ENCODE data around the gene DLGAP1.

Gene DLGAP1

GRCh38 chr18:3863593-3863992 lies 591.5 kb downstream of the DLGAP1 start:
- no peak overlapping the region for H3K4me3 Mint-ChIP-seq
- H3K27me3 Mint-ChIP-seq (ENCODE audit: low read depth) = no peaks in the 10 kb centered on the region
- no peaks in the 10 kb centered on the region for H3K4me1 Mint-ChIP-seq (ENCODE audit: low read depth)
- DNase-seq (ENCODE audit: low spot score) = no peak
- no peak overlapping the region for H3K27ac Mint-ChIP-seq
- no peaks in the 10 kb centered on the region for H3K9me3 Mint-ChIP-seq
- H3K36me3 Mint-ChIP-seq (ENCODE audit: low read depth) = no peaks in the 10 kb centered on the region

GRCh38 chr18:3863006-3863405 lies 592.1 kb downstream of the DLGAP1 start:
- Mint-ChIP-seq H3K27me3 (ENCODE audit: low read depth) (no peaks in the 10 kb centered on the region), H3K27ac (no peak overlapping the region), H3K36me3 (ENCODE audit: low read depth) (no peaks in the 10 kb centered on the region), H3K4me3 (no peak overlapping the region), H3K9me3 (no peaks in the 10 kb centered on the region), H3K4me1 (ENCODE audit: low read depth) (no peaks in the 10 kb centered on the region)
- DNase-seq (ENCODE audit: low spot score) = no peak

GRCh38 chr18:3861495-3861894 lies 593.6 kb downstream of the DLGAP1 start:
- H3K4me3 Mint-ChIP-seq = no peak overlapping the region
- no peaks in the 10 kb centered on the region for H3K4me1 Mint-ChIP-seq (ENCODE audit: low read depth)
- H3K27me3 Mint-ChIP-seq (ENCODE audit: low read depth) = no peaks in the 10 kb centered on the region
- no peaks in the 10 kb centered on the region for H3K36me3 Mint-ChIP-seq (ENCODE audit: low read depth)
- no peak for DNase-seq (ENCODE audit: low spot score)
- no peak overlapping the region for H3K27ac Mint-ChIP-seq
- H3K9me3 Mint-ChIP-seq = no peaks in the 10 kb centered on the region

- Mint-ChIP-seq H3K4me1 (ENCODE audit: low read depth) (no peaks in the 10 kb centered on the region), H3K36me3 (ENCODE audit: low read depth) (no peaks in the 10 kb centered on the region), H3K4me3 (no peak overlapping the region), H3K27ac (no peak overlapping the region), H3K9me3 (no peaks in the 10 kb centered on the region), H3K27me3 (ENCODE audit: low read depth) (no peaks in the 10 kb centered on the region)
- no peak for DNase-seq (ENCODE audit: low spot score)
These were observed 597.6 kb downstream of the DLGAP1 start for GRCh38 chr18:3857544-3857943.

GRCh38 chr18:3855966-3856365 lies 599.1 kb downstream of the DLGAP1 start:
- H3K27ac Mint-ChIP-seq = no peak overlapping the region
- H3K36me3 Mint-ChIP-seq (ENCODE audit: low read depth) = no peaks in the 10 kb centered on the region
- no peak for DNase-seq (ENCODE audit: low spot score)
- H3K9me3 Mint-ChIP-seq = no peaks in the 10 kb centered on the region
- H3K27me3 Mint-ChIP-seq (ENCODE audit: low read depth) = no peaks in the 10 kb centered on the region
- no peaks in the 10 kb centered on the region for H3K4me1 Mint-ChIP-seq (ENCODE audit: low read depth)
- H3K4me3 Mint-ChIP-seq = no peak overlapping the region

GRCh38 chr18:3852321-3852720 lies 602.8 kb downstream of the DLGAP1 start:
- H3K9me3 Mint-ChIP-seq = no peaks in the 10 kb centered on the region
- no peak for DNase-seq (ENCODE audit: low spot score)
- H3K36me3 Mint-ChIP-seq (ENCODE audit: low read depth) = no peaks in the 10 kb centered on the region
- H3K4me1 Mint-ChIP-seq (ENCODE audit: low read depth) = no peaks in the 10 kb centered on the region
- H3K27ac Mint-ChIP-seq = no peak overlapping the region
- no peak overlapping the region for H3K4me3 Mint-ChIP-seq
- H3K27me3 Mint-ChIP-seq (ENCODE audit: low read depth) = no peaks in the 10 kb centered on the region

- Mint-ChIP-seq H3K36me3 (ENCODE audit: low read depth) (no peaks in the 10 kb centered on the region), H3K4me1 (ENCODE audit: low read depth) (no peaks in the 10 kb centered on the region), H3K4me3 (no peak overlapping the region), H3K27me3 (ENCODE audit: low read depth) (no peaks in the 10 kb centered on the region), H3K9me3 (no peaks in the 10 kb centered on the region), H3K27ac (no peak overlapping the region)
- no peak for DNase-seq (ENCODE audit: low spot score)
These were observed 603.9 kb downstream of the DLGAP1 start for GRCh38 chr18:3851159-3851558.

GRCh38 chr18:3848316-3848715 lies 606.8 kb downstream of the DLGAP1 start:
- no peaks in the 10 kb centered on the region for H3K9me3 Mint-ChIP-seq
- no peaks in the 10 kb centered on the region for H3K4me1 Mint-ChIP-seq (ENCODE audit: low read depth)
- H3K36me3 Mint-ChIP-seq (ENCODE audit: low read depth) = no peaks in the 10 kb centered on the region
- DNase-seq (ENCODE audit: low spot score) = no peak
- no peak overlapping the region for H3K27ac Mint-ChIP-seq
- H3K4me3 Mint-ChIP-seq = no peak overlapping the region
- H3K27me3 Mint-ChIP-seq (ENCODE audit: low read depth) = no peaks in the 10 kb centered on the region

GRCh38 chr18:3845161-3845560 lies 609.9 kb downstream of the DLGAP1 start:
- Mint-ChIP-seq H3K36me3 (ENCODE audit: low read depth) (no peaks in the 10 kb centered on the region), H3K27ac (no peak overlapping the region), H3K4me3 (no peak overlapping the region), H3K9me3 (no peaks in the 10 kb centered on the region), H3K4me1 (ENCODE audit: low read depth) (no peaks in the 10 kb centered on the region), H3K27me3 (ENCODE audit: low read depth) (peaks cover 2% of the 10 kb centered on the region)
- no peak for DNase-seq (ENCODE audit: low spot score)

- H3K4me1 Mint-ChIP-seq (ENCODE audit: low read depth) = no peaks in the 10 kb centered on the region
- no peaks in the 10 kb centered on the region for H3K36me3 Mint-ChIP-seq (ENCODE audit: low read depth)
- H3K27me3 Mint-ChIP-seq (ENCODE audit: low read depth) = peaks cover 2% of the 10 kb centered on the region
- no peak for DNase-seq (ENCODE audit: low spot score)
- no peak overlapping the region for H3K4me3 Mint-ChIP-seq
- no peaks in the 10 kb centered on the region for H3K9me3 Mint-ChIP-seq
- H3K27ac Mint-ChIP-seq = no peak overlapping the region
These were observed 612.3 kb downstream of the DLGAP1 start for GRCh38 chr18:3842844-3843243.

GRCh38 chr18:3840766-3841165 lies 614.3 kb downstream of the DLGAP1 start:
- Mint-ChIP-seq H3K9me3 (no peaks in the 10 kb centered on the region), H3K27ac (no peak overlapping the region), H3K27me3 (ENCODE audit: low read depth) (peaks cover 2% of the 10 kb centered on the region), H3K4me1 (ENCODE audit: low read depth) (no peaks in the 10 kb centered on the region), H3K36me3 (ENCODE audit: low read depth) (no peaks in the 10 kb centered on the region), H3K4me3 (no peak overlapping the region)
- no peak for DNase-seq (ENCODE audit: low spot score)

GRCh38 chr18:3839581-3839981 lies 615.5 kb downstream of the DLGAP1 start:
- no peaks in the 10 kb centered on the region for H3K4me1 Mint-ChIP-seq (ENCODE audit: low read depth)
- no peaks in the 10 kb centered on the region for H3K9me3 Mint-ChIP-seq
- H3K27ac Mint-ChIP-seq = no peak overlapping the region

GRCh38 chr18:3836483-3837335 lies 618.4 kb downstream of the DLGAP1 start:
- Mint-ChIP-seq H3K9me3 (no peaks in the 10 kb centered on the region), H3K36me3 (ENCODE audit: low read depth) (no peaks in the 10 kb centered on the region), H3K4me3 (no peak overlapping the region), H3K4me1 (ENCODE audit: low read depth) (no peaks in the 10 kb centered on the region), H3K27me3 (ENCODE audit: low read depth) (peaks cover under 1% of the 10 kb centered on the region), H3K27ac (no peak overlapping the region)
- DNase-seq (ENCODE audit: low spot score) = no peak

More at GRCh38 chr18:3839581-3839981, 615.5 kb downstream of the DLGAP1 start:
- H3K36me3 Mint-ChIP-seq (ENCODE audit: low read depth) = no peaks in the 10 kb centered on the region
- peaks cover 2% of the 10 kb centered on the region for H3K27me3 Mint-ChIP-seq (ENCODE audit: low read depth)
- H3K4me3 Mint-ChIP-seq = no peak overlapping the region
- DNase-seq (ENCODE audit: low spot score) = no peak

- H3K4me1 Mint-ChIP-seq (ENCODE audit: low read depth) = no peaks in the 10 kb centered on the region
- no peaks in the 10 kb centered on the region for H3K36me3 Mint-ChIP-seq (ENCODE audit: low read depth)
- no peak overlapping the region for H3K27ac Mint-ChIP-seq
- H3K27me3 Mint-ChIP-seq (ENCODE audit: low read depth) = peaks cover 2% of the 10 kb centered on the region
- DNase-seq (ENCODE audit: low spot score) = no peak
- no peaks in the 10 kb centered on the region for H3K9me3 Mint-ChIP-seq
- H3K4me3 Mint-ChIP-seq = no peak overlapping the region
These were observed 623.0 kb downstream of the DLGAP1 start for GRCh38 chr18:3832025-3832638.
